Stimulated activated CD8-positive, alpha-beta memory T cell treated with anti-CD3 and anti-CD28 coated beads, Interleukin-7, amount 100 ng/mL, for 1 hour (primary cell): ENCODE measurements around the gene NTS.

ENCODE experiments used
- DNase-seq, 2 donors: peaks; one replicate each; pipeline ENCODE4 v3.0.0-alpha.2; 2020; ENCODE audit warnings: low read depth in 2 of 2

NTS gene

DNA sequence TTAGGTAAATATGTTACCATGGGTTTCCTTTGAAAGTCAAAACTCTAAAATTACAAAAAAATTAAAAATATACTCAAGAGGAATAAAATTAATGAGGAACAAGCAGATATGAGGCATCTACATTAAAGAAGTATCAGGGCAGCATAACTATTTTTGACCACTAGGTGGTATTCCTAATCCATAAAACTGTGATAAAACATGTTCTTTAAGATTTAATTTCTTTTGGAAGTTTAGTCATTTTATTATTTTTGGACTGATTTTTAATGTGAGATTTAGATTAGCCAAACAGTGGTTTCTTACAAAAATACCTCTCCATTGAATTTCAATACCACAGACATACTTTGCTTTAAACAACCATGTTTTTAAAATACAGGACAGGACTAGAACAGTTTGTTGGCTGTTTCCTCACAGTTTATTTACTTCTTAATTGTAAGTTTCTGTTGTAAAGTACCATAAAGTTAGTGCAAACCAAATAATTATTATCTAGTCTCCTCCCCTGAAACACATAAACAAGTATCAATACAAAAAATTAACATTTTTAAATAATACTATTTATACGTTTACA, 49.8 kb downstream of the NTS start:
- no peak for DNase-seq

DNA sequence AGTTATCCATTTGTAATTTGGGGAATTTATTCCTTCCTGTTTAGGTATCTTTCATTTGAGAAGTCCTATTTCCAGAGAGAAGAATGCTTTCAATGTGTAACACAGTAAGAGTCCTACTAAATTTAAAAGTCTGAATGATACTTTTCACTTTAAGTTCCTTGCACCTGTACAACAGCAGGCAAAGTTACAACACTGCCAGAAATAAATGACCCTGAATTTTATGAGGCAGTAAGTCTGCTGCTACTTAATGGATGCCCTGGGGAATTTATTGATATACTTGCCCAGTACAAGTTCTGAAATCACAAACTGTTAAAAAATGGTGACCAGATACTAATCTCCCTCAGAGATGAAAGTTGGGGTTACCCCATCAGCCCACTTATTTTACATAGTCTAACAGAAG, 53.1 kb downstream of the NTS start:
- DNase-seq, result no peak
